ENCODE measurements around the gene KLC1.

- no peak for TF ChIP-seq CTCF (IDR thresholded peaks at IDR 0.05)
- TF ChIP-seq POLR2A (IDR thresholded peaks at IDR 0.05): no peak
Measured at GRCh38 chr14:103721334-103722120, 92.5 kb downstream of the KLC1 start.
